Thyroid gland (tissue), 4 donors: ENCODE data around the gene SCN1A.

Experiments used
- POLR2A ChIP-seq, 2 donors: fragments of 450-650 bp; IDR thresholded peaks; one replicate each; pipeline ENCODE4 v1.6.1; 2017; ENCODE audit warnings: antibody characterized with exemption in 2 of 2, mild to moderate bottlenecking in 2 of 2, moderate library complexity in 1 of 2
- TF ChIP-seq, protein P1 (sequence below), 6 experiments: fragments of 200-600 bp in 3 of 6; fragments of 450-650 bp in 3 of 6; sonication (generic) in 3 of 6; IDR thresholded peaks; one replicate each; pipeline ENCODE4 v1.5.1; 2016 to 2019; ENCODE audit warnings: antibody characterized with exemption in 6 of 6, mild to moderate bottlenecking in 2 of 6, inconsistent platforms in 1 of 6, moderate library complexity in 1 of 6

DNA sequence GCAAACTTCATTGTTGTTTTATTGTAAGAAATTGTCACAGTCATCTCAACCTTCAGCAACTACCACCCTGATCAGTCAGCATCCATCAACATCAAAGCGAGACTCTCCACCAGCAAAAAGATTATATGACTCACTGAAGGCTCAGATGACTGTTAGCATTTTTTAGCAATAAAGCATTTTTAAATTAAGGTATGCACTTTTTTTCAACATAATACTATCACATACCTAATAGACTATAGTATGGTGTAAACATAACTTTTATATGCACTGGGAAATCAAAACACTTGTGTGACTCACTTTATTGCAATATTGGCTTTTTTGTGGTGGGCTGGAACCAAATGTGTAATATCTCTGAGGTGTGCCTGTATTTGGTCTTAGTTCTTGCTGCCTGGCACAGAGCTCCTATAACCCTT, 15.6 kb downstream of the SCN1A start:
- TF ChIP-seq, protein P1, sequence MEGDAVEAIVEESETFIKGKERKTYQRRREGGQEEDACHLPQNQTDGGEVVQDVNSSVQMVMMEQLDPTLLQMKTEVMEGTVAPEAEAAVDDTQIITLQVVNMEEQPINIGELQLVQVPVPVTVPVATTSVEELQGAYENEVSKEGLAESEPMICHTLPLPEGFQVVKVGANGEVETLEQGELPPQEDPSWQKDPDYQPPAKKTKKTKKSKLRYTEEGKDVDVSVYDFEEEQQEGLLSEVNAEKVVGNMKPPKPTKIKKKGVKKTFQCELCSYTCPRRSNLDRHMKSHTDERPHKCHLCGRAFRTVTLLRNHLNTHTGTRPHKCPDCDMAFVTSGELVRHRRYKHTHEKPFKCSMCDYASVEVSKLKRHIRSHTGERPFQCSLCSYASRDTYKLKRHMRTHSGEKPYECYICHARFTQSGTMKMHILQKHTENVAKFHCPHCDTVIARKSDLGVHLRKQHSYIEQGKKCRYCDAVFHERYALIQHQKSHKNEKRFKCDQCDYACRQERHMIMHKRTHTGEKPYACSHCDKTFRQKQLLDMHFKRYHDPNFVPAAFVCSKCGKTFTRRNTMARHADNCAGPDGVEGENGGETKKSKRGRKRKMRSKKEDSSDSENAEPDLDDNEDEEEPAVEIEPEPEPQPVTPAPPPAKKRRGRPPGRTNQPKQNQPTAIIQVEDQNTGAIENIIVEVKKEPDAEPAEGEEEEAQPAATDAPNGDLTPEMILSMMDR (IDR thresholded peaks at IDR 0.05) = no peak
- no peak for TF ChIP-seq POLR2A (IDR thresholded peaks at IDR 0.05)
